Activated CD4-positive, alpha-beta T cell treated with anti-CD3 and anti-CD28 coated beads, Interleukin-2, amount 10 ng/mL, durations not matched to agents 24 days and 14 days (primary cell): ENCODE measurements around the gene POLR3G. TPM values are rescaled to one million over a fixed set of nuclear protein-coding genes. Genes with fewer than 3 reads are reported as not detected.

Experiments used
- DNase-seq: peaks from one replicate; pipeline ENCODE4 v3.0.0; 2022
- H3K27ac Mint-ChIP-seq: one replicate; pipeline ENCODE4 v1.8.0; 2022; ENCODE audit warnings: mild to moderate bottlenecking, mixed read lengths
- H3K27me3 Mint-ChIP-seq: one replicate; pipeline ENCODE4 v1.8.0; 2022; ENCODE audit warnings: mixed read lengths
- H3K36me3 Mint-ChIP-seq: one replicate; pipeline ENCODE4 v1.8.0; 2022; ENCODE audit warnings: low read depth, mild to moderate bottlenecking, mixed read lengths
- H3K4me1 Mint-ChIP-seq: one replicate; pipeline ENCODE4 v1.8.0; 2021; ENCODE audit warnings: mixed read lengths
- H3K4me3 Mint-ChIP-seq: one replicate; pipeline ENCODE4 v1.8.0; 2022; ENCODE audit warnings: mild to moderate bottlenecking, moderate library complexity, mixed read lengths
- H3K9me3 Mint-ChIP-seq: one replicate; pipeline ENCODE4 v1.8.0; 2021; ENCODE audit warnings: mixed read lengths
- intact Hi-C: fragments of 100-400 bp; cut with micrococcal nuclease; formaldehyde crosslinking; loops from one replicate; pipeline ENCODE4 v1.15.1; 2023
- total RNA-seq: library from RNA; stranded (reverse); gene quantifications from 2 replicates; pipeline ENCODE4 v1.2.3, GENCODE V29; 2022

The POLR3G gene
- total RNA-seq, 1 donor from 2014 or later: 25.1 TPM

GRCh38 chr5:90549729-90550275, 75.1 kb downstream of the POLR3G start:
- Mint-ChIP-seq H3K4me1 (no peaks in the 10 kb centered on the region), H3K27ac (no peak overlapping the region)

DNA sequence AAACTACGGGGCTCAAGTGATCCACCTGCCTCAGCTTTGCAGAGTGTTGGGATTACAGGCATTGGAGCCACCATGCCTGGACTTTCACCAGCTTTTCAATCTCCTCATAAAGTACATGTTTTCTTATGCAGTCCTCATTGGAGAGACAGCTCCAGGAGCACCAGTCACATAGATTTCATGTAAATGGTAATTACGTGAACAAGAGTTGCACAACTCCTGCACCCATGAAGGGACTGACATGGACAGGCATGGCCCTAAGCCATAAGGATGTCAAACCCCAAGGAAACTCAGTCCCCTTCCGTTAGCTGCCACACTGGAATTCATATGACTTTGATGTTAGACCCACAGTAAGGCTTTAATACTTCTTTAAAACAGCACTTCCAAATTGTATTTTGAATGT, 76.3 kb downstream of the POLR3G start:
- intact Hi-C loops: no loop called here
- no peak overlapping the region for H3K27ac Mint-ChIP-seq
- no peaks in the 10 kb centered on the region for H3K36me3 Mint-ChIP-seq
- H3K9me3 Mint-ChIP-seq: no peaks in the 10 kb centered on the region
- no peaks in the 10 kb centered on the region for H3K4me1 Mint-ChIP-seq
- H3K27me3 Mint-ChIP-seq: peaks cover 28% of the 10 kb centered on the region
- no peak overlapping the region for H3K4me3 Mint-ChIP-seq
- no peak for DNase-seq

More at GRCh38 chr5:90549729-90550275, 75.1 kb downstream of the POLR3G start:
- H3K9me3 Mint-ChIP-seq: no peaks in the 10 kb centered on the region
- peaks cover 27% of the 10 kb centered on the region for H3K27me3 Mint-ChIP-seq
- intact Hi-C loops: loop anchor here (10.0 kb wide), 1 partner anchor 225 kb away; no protein-coding TSS in a partner anchor
- H3K4me3 Mint-ChIP-seq: no peak overlapping the region
- DNase-seq: no peak
- no peaks in the 10 kb centered on the region for H3K36me3 Mint-ChIP-seq

DNA sequence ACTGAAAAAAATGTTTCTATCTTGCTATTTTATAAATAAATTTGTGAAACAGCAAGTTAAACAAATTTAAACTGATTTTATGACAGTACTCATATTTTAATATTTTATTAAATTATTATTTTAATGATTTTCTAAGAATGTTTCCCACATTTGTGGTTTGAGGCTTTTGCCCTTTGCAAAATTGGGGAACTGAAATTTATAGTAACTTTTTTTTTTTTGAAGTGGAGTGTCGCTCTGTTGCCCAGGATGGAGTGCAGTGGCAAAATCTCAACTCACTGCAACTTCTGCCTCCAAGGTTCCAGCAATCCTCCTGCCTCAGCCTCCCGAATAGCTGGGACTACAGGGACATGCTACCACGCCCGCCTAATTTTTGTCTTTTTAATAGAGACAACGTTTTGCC, 76.7 kb downstream of the POLR3G start:
- intact Hi-C loops: no loop called here
- H3K4me1 Mint-ChIP-seq: no peaks in the 10 kb centered on the region
- no peaks in the 10 kb centered on the region for H3K36me3 Mint-ChIP-seq
- peaks cover 32% of the 10 kb centered on the region for H3K27me3 Mint-ChIP-seq
- H3K9me3 Mint-ChIP-seq: no peaks in the 10 kb centered on the region
- DNase-seq: no peak
- no peak overlapping the region for H3K4me3 Mint-ChIP-seq
- H3K27ac Mint-ChIP-seq: no peak overlapping the region

DNA sequence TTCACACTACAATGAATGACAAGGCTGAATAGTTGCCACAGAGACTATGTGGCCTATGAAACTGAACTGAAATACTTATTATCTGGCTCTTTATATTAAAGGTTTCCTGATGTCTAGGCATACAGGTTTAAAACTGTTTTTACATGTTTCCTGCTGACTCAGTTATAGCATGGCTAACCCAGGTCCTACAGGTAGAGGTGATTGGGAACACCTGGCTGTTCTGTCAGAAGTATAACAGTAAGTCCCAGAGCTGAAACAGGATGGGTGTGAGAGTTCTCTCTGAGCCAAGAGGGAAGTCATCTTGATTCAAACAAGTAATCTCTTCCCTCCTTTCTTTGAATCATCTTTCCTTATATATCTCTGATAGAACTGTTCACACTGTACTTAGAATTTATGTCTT, 79.0 kb downstream of the POLR3G start:
- no peaks in the 10 kb centered on the region for H3K9me3 Mint-ChIP-seq
- H3K27me3 Mint-ChIP-seq: peaks cover 55% of the 10 kb centered on the region
- no peaks in the 10 kb centered on the region for H3K36me3 Mint-ChIP-seq
- no peak overlapping the region for H3K27ac Mint-ChIP-seq
- DNase-seq: no peak
- intact Hi-C loops: no loop called here
- peaks cover 7% of the 10 kb centered on the region for H3K4me1 Mint-ChIP-seq
- no peak overlapping the region for H3K4me3 Mint-ChIP-seq

GRCh38 chr5:90554358-90555006, 79.8 kb downstream of the POLR3G start:
- Mint-ChIP-seq H3K27ac (no peak overlapping the region), H3K4me3 (no peak overlapping the region), H3K27me3 (peaks cover 57% of the 10 kb centered on the region), H3K36me3 (no peaks in the 10 kb centered on the region), H3K4me1 (peaks cover 7% of the 10 kb centered on the region), H3K9me3 (no peaks in the 10 kb centered on the region)
- intact Hi-C loops: no loop called here
- DNase-seq: no peak

- Mint-ChIP-seq H3K27me3 (peaks cover 62% of the 10 kb centered on the region), H3K4me1 (peaks cover 7% of the 10 kb centered on the region), H3K4me3 (no peak overlapping the region), H3K36me3 (no peaks in the 10 kb centered on the region), H3K27ac (no peak overlapping the region), H3K9me3 (no peaks in the 10 kb centered on the region)
- intact Hi-C loops: no loop called here
- no peak for DNase-seq
These were observed 81.0 kb downstream of the POLR3G start for GRCh38 chr5:90555666-90556065.

- H3K27me3 Mint-ChIP-seq: peaks cover 68% of the 10 kb centered on the region
- H3K9me3 Mint-ChIP-seq: no peaks in the 10 kb centered on the region
- intact Hi-C loops: no loop called here
- H3K4me1 Mint-ChIP-seq: peaks cover 7% of the 10 kb centered on the region
- no peaks in the 10 kb centered on the region for H3K36me3 Mint-ChIP-seq
- no peak for DNase-seq
- no peak overlapping the region for H3K27ac Mint-ChIP-seq
- H3K4me3 Mint-ChIP-seq: no peak overlapping the region
These were observed 82.7 kb downstream of the POLR3G start for GRCh38 chr5:90557391-90557790.

DNA sequence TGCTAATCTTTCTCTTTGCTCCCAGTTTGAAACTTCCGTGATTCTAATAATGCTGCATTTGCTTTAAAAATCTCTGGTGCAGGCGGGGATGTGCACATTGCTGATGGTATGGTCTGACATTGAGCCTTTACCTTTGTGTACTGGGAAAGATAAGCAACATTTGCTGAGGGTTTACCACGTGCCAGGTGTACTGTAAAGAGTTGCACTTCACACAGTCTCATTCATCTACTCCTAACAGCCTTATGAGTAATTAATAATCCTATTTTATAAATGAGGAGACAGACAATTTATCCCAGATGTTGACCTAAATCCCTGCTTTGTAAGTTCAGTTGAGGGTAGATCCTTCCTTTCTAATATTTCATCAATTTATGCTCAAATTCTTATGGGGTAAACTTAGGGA, 83.2 kb downstream of the POLR3G start:
- Mint-ChIP-seq H3K4me3 (peak overlapping the region; percentile 60), H3K27me3 (peaks cover 67% of the 10 kb centered on the region), H3K9me3 (no peaks in the 10 kb centered on the region), H3K36me3 (no peaks in the 10 kb centered on the region), H3K27ac (no peak overlapping the region), H3K4me1 (peaks cover 7% of the 10 kb centered on the region)
- DNase-seq: no peak
- intact Hi-C loops: no loop called here

DNA sequence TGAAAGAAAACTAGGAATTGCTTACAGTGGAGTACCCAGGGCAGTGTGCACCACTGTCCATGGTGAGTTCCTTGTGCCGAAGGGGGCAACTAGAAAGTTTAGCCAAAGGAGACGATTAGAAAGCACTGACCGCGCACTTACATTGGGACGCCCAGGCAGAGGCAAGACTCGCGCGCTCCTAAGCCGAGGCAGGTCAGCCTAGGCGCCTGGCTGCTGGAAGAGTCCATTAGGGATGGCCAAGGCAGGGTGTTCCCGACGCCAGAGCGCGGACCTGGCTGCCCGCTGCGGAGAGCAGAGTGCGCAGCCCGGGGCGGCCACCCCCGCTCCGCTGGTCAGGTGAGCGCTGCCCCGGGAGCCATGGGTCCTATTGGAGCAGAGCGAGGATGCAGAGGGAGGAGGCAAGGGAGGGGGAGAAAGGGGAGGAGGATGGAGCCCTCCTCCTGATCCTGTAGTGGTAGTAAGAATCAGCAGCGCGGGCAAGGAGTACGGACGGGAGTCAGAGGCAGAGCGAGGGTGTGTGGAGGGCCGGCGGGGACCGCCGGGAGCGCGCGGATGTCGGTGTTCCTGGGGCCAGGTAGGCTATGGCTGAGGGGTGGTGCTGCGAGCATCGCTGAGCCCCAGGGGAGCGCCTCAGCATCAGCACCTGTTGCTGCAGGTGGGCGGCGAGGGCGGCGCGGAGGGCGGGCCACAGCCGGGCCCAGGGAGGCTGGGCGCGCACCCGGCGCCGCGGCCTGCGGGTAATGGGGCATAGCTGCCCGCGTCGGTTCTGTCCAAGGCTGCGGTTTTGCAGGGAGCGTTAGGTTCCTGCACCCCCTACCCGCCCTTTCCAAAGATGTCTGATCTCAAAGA, 83.9 kb downstream of the POLR3G start, which contains the start of gene ADGRV1:
Gene ADGRV1 (plus strand): TSS at position 454 of the 849 bp plus-strand sequence. CDS start 99 bp downstream, at position 553.
- peaks cover 65% of the 10 kb centered on the region for H3K27me3 Mint-ChIP-seq
- intact Hi-C loops: no loop called here
- peaks cover 7% of the 10 kb centered on the region for H3K4me1 Mint-ChIP-seq
- H3K4me3 Mint-ChIP-seq: peak within 1 kb of the TSS; percentile 60
- H3K9me3 Mint-ChIP-seq: no peaks in the 10 kb centered on the region
- no peak for DNase-seq
- no peak within 1 kb of the TSS for H3K27ac Mint-ChIP-seq
- H3K36me3 Mint-ChIP-seq: no peaks in the 10 kb centered on the region

- no peak overlapping the region for H3K4me3 Mint-ChIP-seq
- no peaks in the 10 kb centered on the region for H3K36me3 Mint-ChIP-seq
- H3K4me1 Mint-ChIP-seq: peaks cover 7% of the 10 kb centered on the region
- no peaks in the 10 kb centered on the region for H3K9me3 Mint-ChIP-seq
- intact Hi-C loops: no loop called here
- no peak overlapping the region for H3K27ac Mint-ChIP-seq
- H3K27me3 Mint-ChIP-seq: peaks cover 55% of the 10 kb centered on the region
- no peak for DNase-seq
These were observed 86.1 kb downstream of the POLR3G start for GRCh38 chr5:90560771-90561170.

DNA sequence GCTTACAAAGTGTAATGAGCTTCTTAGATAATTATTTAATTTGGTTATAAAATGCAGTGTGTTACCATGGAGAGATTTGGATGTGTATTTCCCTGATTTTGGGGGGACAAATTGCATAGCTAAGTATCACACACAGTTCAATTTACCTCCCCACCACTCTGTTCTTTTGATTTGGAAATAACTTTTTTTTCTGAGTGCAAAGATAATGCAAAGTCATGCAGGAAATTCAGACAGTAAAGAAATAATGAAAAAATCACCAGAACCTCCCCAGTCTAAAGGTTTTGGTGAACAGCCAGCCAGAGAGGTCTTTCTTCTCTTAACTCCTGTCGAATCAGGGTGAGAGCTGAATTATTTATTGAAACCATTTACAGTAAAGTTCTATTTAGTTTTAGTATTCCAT, 87.1 kb downstream of the POLR3G start:
- Mint-ChIP-seq H3K4me1 (peaks cover 7% of the 10 kb centered on the region), H3K9me3 (no peaks in the 10 kb centered on the region), H3K36me3 (no peaks in the 10 kb centered on the region), H3K4me3 (no peak overlapping the region), H3K27ac (no peak overlapping the region), H3K27me3 (peaks cover 45% of the 10 kb centered on the region)
- intact Hi-C loops: no loop called here
- DNase-seq: no peak

DNA sequence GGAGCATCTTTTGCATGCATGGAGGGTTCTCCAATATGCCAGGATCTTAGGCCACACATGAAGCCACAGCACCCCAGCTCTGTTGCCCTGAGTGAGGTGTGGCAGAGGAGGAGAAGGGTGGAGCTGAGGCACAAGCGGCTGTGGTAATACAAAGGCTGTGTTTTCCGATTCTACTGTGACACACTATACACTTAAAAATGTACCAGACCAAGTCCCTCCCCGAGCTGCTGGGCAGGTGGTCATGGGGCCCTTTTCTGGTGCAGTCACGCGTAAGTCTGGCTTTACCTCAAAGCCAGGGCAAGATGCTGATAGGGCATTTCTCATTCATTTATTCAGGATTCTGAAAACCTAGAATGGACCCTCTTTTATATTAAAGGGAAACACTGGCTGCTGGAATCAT, 87.7 kb downstream of the POLR3G start:
- Mint-ChIP-seq H3K9me3 (no peaks in the 10 kb centered on the region), H3K27ac (no peak overlapping the region), H3K4me3 (no peak overlapping the region), H3K36me3 (no peaks in the 10 kb centered on the region), H3K27me3 (peaks cover 39% of the 10 kb centered on the region), H3K4me1 (peaks cover 7% of the 10 kb centered on the region)
- intact Hi-C loops: no loop called here
- DNase-seq: no peak

GRCh38 chr5:90563108-90563507, 88.4 kb downstream of the POLR3G start:
- Mint-ChIP-seq H3K4me1 (peaks cover 5% of the 10 kb centered on the region), H3K27ac (no peak overlapping the region), H3K27me3 (peaks cover 35% of the 10 kb centered on the region), H3K9me3 (no peaks in the 10 kb centered on the region), H3K4me3 (no peak overlapping the region), H3K36me3 (no peaks in the 10 kb centered on the region)
- no peak for DNase-seq
- intact Hi-C loops: no loop called here
